DND-41 (cell line): Measurements from ENCODE around the gene UNK.

Source experiments
- ATAC-seq: fragments of 200-7000 bp; cut with Tn5 transposase; 3 replicates; pipeline ENCODE4 v1.9.1; 2021; ENCODE audit warnings: low read depth; ENCODE audit not compliant: insufficient read depth
- DNase-seq: peaks from one replicate; pipeline ENCODE4 v3.0.0-alpha.2; 2020
- H2AFZ ChIP-seq: 2 replicates; pipeline ENCODE4 v1.6.0; 2012; ENCODE audit warnings: low read depth, low read length
- H3K27ac ChIP-seq: 2 replicates; pipeline ENCODE4 v1.5.1; 2012; ENCODE audit warnings: low read length, inconsistent platforms
- H3K27me3 ChIP-seq: fragments of 200-600 bp; sonication (generic); 2 replicates; pipeline ENCODE4 v1.6.0; 2012; ENCODE audit warnings: low read length, mild to moderate bottlenecking, inconsistent platforms; ENCODE audit not compliant: insufficient read depth, poor library complexity
- H3K36me3 ChIP-seq: 2 replicates; pipeline ENCODE4 v1.5.1; 2012; ENCODE audit warnings: low read length, inconsistent platforms; ENCODE audit not compliant: insufficient read depth
- H3K4me1 ChIP-seq: 2 replicates; pipeline ENCODE4 v1.5.1; 2012; ENCODE audit warnings: mild to moderate bottlenecking, low read length; ENCODE audit not compliant: insufficient read depth
- H3K4me2 ChIP-seq: 2 replicates; pipeline ENCODE4 v1.6.0; 2012; ENCODE audit warnings: mild to moderate bottlenecking, moderate library complexity, low read length, inconsistent platforms; ENCODE audit not compliant: insufficient read depth
- H3K4me3 ChIP-seq, 2 experiments: fragments of 200-600 bp in 1 of 2; shearing (Covaris generic) in 1 of 2; 2 replicates each; pipeline ENCODE4 v1.5.1; 2012 to 2016; ENCODE audit warnings: inconsistent platforms in 2 of 2, low read length in 2 of 2, mild to moderate bottlenecking in 2 of 2, low read depth in 1 of 2, moderate library complexity in 1 of 2
- H3K79me2 ChIP-seq: 2 replicates; pipeline ENCODE4 v1.6.0; 2012; ENCODE audit warnings: low read length, inconsistent platforms; ENCODE audit not compliant: insufficient read depth
- H3K9ac ChIP-seq: 2 replicates; pipeline ENCODE4 v1.6.0; 2012; ENCODE audit warnings: low read depth, mild to moderate bottlenecking, inconsistent platforms, low read length, moderate library complexity
- H3K9me3 ChIP-seq: 2 replicates; pipeline ENCODE4 v1.5.1; 2012; ENCODE audit warnings: low read length, moderate library complexity, mild to moderate bottlenecking, inconsistent platforms; ENCODE audit not compliant: insufficient read depth, severe bottlenecking
- H4K20me1 ChIP-seq: 2 replicates; pipeline ENCODE4 v1.6.0; 2012; ENCODE audit warnings: low read length; ENCODE audit not compliant: insufficient read depth
- CTCF ChIP-seq: IDR thresholded peaks from 2 replicates; pipeline ENCODE4 v1.5.1; 2012; ENCODE audit warnings: borderline replicate concordance, low read length, moderate library complexity, mild to moderate bottlenecking; ENCODE audit not compliant: poor library complexity, severe bottlenecking; ENCODE audit errors: extremely low read depth
- EZH2 ChIP-seq: IDR thresholded peaks from 3 replicates; pipeline ENCODE4 v1.6.1; 2012; ENCODE audit warnings: borderline replicate concordance, low read depth, mild to moderate bottlenecking, moderate library complexity, low read length, inconsistent platforms; ENCODE audit not compliant: severe bottlenecking

UNK gene

GRCh38 chr17:75838410-75838809, 53.8 kb downstream of the UNK start:
- H3K27me3 ChIP-seq: no peaks in the 10 kb centered on the region
- H3K79me2 ChIP-seq: peaks cover 13% of the 10 kb centered on the region
- TF ChIP-seq CTCF (no peak), EZH2 (no peak)
- peaks cover 54% of the 10 kb centered on the region for H3K36me3 ChIP-seq
- DNase-seq (no peak), ATAC-seq (no peak)
- no peak overlapping the region for H2AFZ ChIP-seq
- H3K4me1 ChIP-seq: peaks cover 14% of the 10 kb centered on the region
- no peaks in the 10 kb centered on the region for H4K20me1 ChIP-seq
- no peak overlapping the region for H3K9ac ChIP-seq
- no peak overlapping the region for H3K27ac ChIP-seq
- no peaks in the 10 kb centered on the region for H3K9me3 ChIP-seq
- H3K4me2 ChIP-seq: no peak overlapping the region
- no peak overlapping the region for H3K4me3 ChIP-seq

GRCh38 chr17:75839942-75840798, 55.6 kb downstream of the UNK start:
- peaks cover 37% of the 10 kb centered on the region for H3K36me3 ChIP-seq
- H3K27me3 ChIP-seq: no peaks in the 10 kb centered on the region
- H3K9ac ChIP-seq: no peak overlapping the region
- H3K79me2 ChIP-seq: peaks cover 18% of the 10 kb centered on the region
- TF ChIP-seq CTCF: no peak
- no peak for TF ChIP-seq EZH2
- no peak overlapping the region for H3K27ac ChIP-seq
- H3K4me2 ChIP-seq: no peak overlapping the region
- ATAC-seq: no peak
- H2AFZ ChIP-seq: no peak overlapping the region
- H3K4me1 ChIP-seq: peaks cover 27% of the 10 kb centered on the region
- H4K20me1 ChIP-seq: no peaks in the 10 kb centered on the region
- no peak for DNase-seq
- no peaks in the 10 kb centered on the region for H3K9me3 ChIP-seq
- no peak overlapping the region for H3K4me3 ChIP-seq

- TF ChIP-seq CTCF: no peak
- Histone ChIP-seq H3K4me2 (no peak overlapping the region), H3K27me3 (no peaks in the 10 kb centered on the region), H3K36me3 (peaks cover 32% of the 10 kb centered on the region), H4K20me1 (no peaks in the 10 kb centered on the region), H3K4me3 (no peak overlapping the region), H3K79me2 (peaks cover 18% of the 10 kb centered on the region), H3K4me1 (peaks cover 29% of the 10 kb centered on the region), H3K9me3 (no peaks in the 10 kb centered on the region), H3K9ac (no peak overlapping the region), H3K27ac (no peak overlapping the region), H2AFZ (no peak overlapping the region)
- no peak for ATAC-seq
- no peak for DNase-seq
These were observed 56.2 kb downstream of the UNK start for GRCh38 chr17:75840799-75841164.

GRCh38 chr17:75842411-75842810, 57.8 kb downstream of the UNK start:
- Histone ChIP-seq H3K79me2 (peaks cover 18% of the 10 kb centered on the region), H3K27me3 (no peaks in the 10 kb centered on the region), H3K4me2 (peak overlapping the region; percentile 96), H3K9ac (peak overlapping the region; percentile 93), H3K36me3 (peaks cover 34% of the 10 kb centered on the region), H3K27ac (peak overlapping the region; percentile 97), H3K9me3 (no peaks in the 10 kb centered on the region), H3K4me1 (peaks cover 29% of the 10 kb centered on the region), H4K20me1 (no peaks in the 10 kb centered on the region), H2AFZ (no peak overlapping the region), H3K4me3 (peak overlapping the region in 1 of 2 experiments; percentile 98; a peak in 2 of 4 replicates)
- ATAC-seq (no peak), DNase-seq (no peak)
- TF ChIP-seq EZH2 (no peak), CTCF (no peak)
